Cerebellar nuclear complex (tissue), 1 donor: ENCODE data around the gene TMED7.

Experiments
- DNase-seq, 2 experiments: peaks; one replicate each; lab custom pipeline; 2025; lab: John Stamatoyannopoulos, UW

TMED7 gene

GRCh38 chr5:115583474-115583873, 42.4 kb downstream of the TMED7 start:
- no peak for DNase-seq

- no peak for DNase-seq
Observed at GRCh38 chr5:115580941-115581340, 44.9 kb downstream of the TMED7 start.

GRCh38 chr5:115579747-115580173, 46.1 kb downstream of the TMED7 start:
- DNase-seq, result no peak

GRCh38 chr5:115579216-115579615, 46.6 kb downstream of the TMED7 start:
- DNase-seq, result no peak

- DNase-seq, result no peak
Observed at GRCh38 chr5:115578657-115579056, 47.2 kb downstream of the TMED7 start.

GRCh38 chr5:115577741-115578140, 48.1 kb downstream of the TMED7 start:
- DNase-seq, result no peak

GRCh38 chr5:115577329-115577728, 48.5 kb downstream of the TMED7 start:
- no peak for DNase-seq

GRCh38 chr5:115575167-115576070, 50.4 kb downstream of the TMED7 start:
- no peak for DNase-seq

GRCh38 chr5:115573133-115573532, 52.7 kb downstream of the TMED7 start:
- DNase-seq, result no peak

- DNase-seq, result peak; percentile 79 to 83
Observed at GRCh38 chr5:115571441-115571878, 54.4 kb downstream of the TMED7 start.

- no peak for DNase-seq
Observed at GRCh38 chr5:115568668-115569067, 57.2 kb downstream of the TMED7 start.

- DNase-seq, result no peak
Observed at GRCh38 chr5:115565233-115565632, 60.6 kb downstream of the TMED7 start.
